ENCODE measurements around the gene HYKK.

The HYKK gene

DNA sequence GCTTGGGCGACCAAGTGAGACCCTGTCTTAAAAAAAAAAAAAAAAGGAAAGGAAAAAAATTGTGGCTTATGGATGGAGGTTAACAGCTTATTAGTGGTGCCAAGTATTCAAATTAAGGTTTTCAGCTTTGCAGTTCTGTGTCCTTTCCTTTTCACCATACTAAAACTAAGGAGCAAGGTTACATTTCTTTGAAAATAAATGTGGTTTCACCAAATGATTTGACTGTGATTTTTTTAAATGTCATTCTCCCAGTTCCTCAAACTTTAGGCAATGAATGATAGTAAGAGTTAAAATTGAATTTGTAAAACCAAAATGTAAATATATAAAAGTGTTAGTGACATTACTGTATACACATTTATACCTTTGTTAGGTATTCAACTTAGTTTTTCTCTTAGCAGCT is 67.6 kb downstream of the HYKK start:
- Histone ChIP-seq H3K27me3 (ENCODE audit: control insufficient read depth, insufficient read depth, low read length) (no peaks in the 10 kb centered on the region), H3K4me3 (ENCODE audit: low read depth, low read length) (no peak overlapping the region), H2AFZ (no peak overlapping the region), H3K4me1 (no peaks in the 10 kb centered on the region), H3K9ac (no peak overlapping the region), H3K9me3 (ENCODE audit: control insufficient read depth, low read length) (no peaks in the 10 kb centered on the region), H3K36me3 (ENCODE audit: control insufficient read depth, insufficient read depth, low read length) (no peaks in the 10 kb centered on the region), H3K4me2 (ENCODE audit: low read length) (no peak overlapping the region), H3K27ac (no peak overlapping the region), H3K79me2 (no peaks in the 10 kb centered on the region)
- TF ChIP-seq, protein P1, sequence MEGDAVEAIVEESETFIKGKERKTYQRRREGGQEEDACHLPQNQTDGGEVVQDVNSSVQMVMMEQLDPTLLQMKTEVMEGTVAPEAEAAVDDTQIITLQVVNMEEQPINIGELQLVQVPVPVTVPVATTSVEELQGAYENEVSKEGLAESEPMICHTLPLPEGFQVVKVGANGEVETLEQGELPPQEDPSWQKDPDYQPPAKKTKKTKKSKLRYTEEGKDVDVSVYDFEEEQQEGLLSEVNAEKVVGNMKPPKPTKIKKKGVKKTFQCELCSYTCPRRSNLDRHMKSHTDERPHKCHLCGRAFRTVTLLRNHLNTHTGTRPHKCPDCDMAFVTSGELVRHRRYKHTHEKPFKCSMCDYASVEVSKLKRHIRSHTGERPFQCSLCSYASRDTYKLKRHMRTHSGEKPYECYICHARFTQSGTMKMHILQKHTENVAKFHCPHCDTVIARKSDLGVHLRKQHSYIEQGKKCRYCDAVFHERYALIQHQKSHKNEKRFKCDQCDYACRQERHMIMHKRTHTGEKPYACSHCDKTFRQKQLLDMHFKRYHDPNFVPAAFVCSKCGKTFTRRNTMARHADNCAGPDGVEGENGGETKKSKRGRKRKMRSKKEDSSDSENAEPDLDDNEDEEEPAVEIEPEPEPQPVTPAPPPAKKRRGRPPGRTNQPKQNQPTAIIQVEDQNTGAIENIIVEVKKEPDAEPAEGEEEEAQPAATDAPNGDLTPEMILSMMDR (IDR thresholded peaks at IDR 0.05): no peak
